GM12864 (cell line): ENCODE measurements around the gene SLC44A1.

ENCODE experiments used
- DNase-seq: peaks from one replicate; pipeline ENCODE4 v3.0.0-alpha.2; 2011; ENCODE audit warnings: low read depth
- H3K4me3 ChIP-seq: 2 replicates; pipeline ENCODE4 v1.5.1; 2011; ENCODE audit warnings: mild to moderate bottlenecking, low read depth, low read length, control low read depth
- TF ChIP-seq, protein P1 (sequence below): IDR thresholded peaks from 2 replicates; pipeline ENCODE4 v1.5.1; 2011; ENCODE audit warnings: low read depth, mild to moderate bottlenecking, moderate library complexity, low read length, control low read depth, inconsistent platforms; ENCODE audit errors: missing control alignments

The SLC44A1 gene

DNA sequence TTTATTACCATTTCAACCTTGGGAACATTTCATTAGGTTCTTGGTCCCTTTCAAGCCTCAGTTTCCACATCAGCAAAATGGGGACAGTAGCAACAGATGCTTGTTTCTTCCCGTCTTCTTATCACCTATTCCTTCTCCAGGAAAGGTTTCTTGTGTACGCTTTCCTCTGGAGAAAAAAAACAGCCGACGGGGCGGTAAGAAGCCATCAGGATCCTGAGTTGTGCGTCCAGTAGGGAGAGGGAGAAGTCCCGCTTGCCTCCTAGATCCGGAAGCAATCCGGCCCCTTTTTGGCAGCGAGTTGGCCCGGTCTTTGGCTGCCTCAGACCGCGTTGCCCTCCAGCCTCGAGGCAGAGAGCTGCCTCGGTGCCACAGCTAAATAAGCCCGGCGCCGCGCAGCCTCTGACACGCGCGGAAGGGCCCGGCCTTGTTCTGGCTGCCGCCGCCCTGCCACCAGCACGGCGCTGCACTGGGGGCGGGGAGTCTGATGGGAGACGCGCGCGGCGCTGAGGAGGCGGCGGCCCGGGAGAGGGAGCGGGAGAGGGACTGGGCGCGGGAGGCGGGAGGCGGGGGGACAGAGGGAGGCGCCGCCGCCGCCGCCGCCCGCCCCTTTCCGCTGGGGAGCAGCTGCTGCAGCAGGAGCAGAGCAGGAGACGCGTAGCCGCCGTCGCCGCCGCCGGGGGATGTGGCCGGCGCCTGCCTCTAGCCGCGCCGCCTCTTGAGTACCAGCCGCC is at the start of gene SLC44A1:
SLC44A1 (plus strand) TSS at position 649 of the 731 bp plus-strand sequence. CDS start 218 bp downstream, outside the sequence.
- peak within 1 kb of the TSS; percentile 68 for H3K4me3 ChIP-seq
- TF ChIP-seq, protein P1, sequence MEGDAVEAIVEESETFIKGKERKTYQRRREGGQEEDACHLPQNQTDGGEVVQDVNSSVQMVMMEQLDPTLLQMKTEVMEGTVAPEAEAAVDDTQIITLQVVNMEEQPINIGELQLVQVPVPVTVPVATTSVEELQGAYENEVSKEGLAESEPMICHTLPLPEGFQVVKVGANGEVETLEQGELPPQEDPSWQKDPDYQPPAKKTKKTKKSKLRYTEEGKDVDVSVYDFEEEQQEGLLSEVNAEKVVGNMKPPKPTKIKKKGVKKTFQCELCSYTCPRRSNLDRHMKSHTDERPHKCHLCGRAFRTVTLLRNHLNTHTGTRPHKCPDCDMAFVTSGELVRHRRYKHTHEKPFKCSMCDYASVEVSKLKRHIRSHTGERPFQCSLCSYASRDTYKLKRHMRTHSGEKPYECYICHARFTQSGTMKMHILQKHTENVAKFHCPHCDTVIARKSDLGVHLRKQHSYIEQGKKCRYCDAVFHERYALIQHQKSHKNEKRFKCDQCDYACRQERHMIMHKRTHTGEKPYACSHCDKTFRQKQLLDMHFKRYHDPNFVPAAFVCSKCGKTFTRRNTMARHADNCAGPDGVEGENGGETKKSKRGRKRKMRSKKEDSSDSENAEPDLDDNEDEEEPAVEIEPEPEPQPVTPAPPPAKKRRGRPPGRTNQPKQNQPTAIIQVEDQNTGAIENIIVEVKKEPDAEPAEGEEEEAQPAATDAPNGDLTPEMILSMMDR = no peak
- peak; percentile 73 for DNase-seq

DNA sequence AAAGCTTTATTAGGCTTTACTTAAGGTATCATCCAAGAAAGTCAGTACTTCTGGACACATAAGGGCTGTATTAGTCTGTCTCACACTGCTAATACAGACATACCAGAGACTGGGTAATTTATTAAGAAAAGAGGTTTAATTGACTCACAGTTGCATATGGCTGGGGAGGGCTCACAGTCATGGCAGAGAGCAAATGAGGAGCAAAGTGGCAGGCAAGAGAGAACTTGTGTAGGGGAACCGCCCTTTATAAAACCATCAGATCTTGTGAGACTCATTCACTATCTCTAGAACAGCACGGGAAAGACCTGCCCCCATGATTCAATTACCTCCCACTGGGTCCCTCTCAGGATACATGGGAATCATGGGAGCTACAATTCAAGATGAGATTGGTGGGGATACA is 49.2 kb upstream of the SLC44A1 start:
- TF ChIP-seq, protein P1 = no peak
- DNase-seq = no peak

DNA sequence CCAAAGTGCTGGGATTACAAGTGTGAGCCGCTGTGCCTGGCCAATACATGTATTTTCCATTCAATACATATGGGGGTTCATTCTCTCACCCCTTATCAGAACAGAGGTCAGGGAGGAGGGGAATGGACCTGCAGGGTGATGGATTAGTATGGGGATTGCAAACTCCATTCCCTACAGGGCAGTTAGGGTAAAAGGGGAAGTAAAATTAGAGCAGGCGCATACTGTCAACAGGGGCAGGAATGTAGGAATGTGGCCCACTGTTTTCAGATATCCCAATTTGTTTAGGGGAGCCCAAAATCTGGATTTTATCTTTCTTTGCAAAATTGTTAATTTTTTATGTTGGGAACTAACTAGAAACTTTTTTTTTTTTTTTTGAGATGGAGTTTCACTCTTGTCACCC is 46.4 kb upstream of the SLC44A1 start:
- H3K4me3 ChIP-seq = no peak overlapping the region
- TF ChIP-seq, protein P1 = no peak
- DNase-seq = no peak

More for the DNA sequence above, 49.2 kb upstream of the SLC44A1 start:
- no peak overlapping the region for H3K4me3 ChIP-seq

DNA sequence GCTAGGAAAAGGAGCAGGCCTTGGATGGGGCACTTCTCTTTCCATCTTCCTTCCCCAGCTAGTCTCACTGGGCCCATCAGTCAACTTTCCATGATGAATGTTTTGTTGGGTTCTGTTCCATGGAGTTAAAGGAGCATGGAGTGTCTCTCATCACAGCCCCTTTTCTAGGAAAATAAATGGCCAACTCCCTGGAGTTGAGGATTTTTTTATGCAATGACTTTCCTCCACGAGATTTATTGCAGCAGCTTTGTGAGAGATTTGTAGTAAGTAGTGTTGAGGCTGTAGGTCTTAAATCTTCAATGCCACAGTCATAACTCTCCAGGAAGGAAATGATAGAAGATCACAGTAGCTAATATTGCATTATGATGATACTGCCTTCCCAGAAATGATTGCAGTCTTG is 45.6 kb upstream of the SLC44A1 start:
- no peak overlapping the region for H3K4me3 ChIP-seq
- TF ChIP-seq, protein P1 = no peak
- no peak for DNase-seq

DNA sequence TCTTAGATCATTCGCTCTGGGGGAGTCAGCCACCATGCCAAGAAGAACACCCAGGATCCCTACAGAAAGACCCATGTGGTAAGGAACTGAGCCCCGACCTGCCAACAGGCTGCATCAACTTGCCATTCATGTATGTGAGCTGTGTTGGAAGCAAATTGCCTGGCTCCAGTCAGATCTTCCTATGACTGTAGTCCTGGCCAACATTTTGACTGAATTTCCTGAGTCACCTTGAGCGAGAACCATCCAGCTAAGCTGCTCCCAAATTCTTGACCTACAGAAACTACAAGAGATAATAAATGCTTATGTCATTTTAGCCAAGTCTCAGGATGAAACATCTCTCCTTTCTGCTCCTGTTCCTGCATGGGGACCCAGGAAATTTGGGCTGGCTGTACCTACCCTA is 40.0 kb upstream of the SLC44A1 start:
- H3K4me3 ChIP-seq = no peak overlapping the region
- DNase-seq = no peak
- TF ChIP-seq, protein P1 = no peak

DNA sequence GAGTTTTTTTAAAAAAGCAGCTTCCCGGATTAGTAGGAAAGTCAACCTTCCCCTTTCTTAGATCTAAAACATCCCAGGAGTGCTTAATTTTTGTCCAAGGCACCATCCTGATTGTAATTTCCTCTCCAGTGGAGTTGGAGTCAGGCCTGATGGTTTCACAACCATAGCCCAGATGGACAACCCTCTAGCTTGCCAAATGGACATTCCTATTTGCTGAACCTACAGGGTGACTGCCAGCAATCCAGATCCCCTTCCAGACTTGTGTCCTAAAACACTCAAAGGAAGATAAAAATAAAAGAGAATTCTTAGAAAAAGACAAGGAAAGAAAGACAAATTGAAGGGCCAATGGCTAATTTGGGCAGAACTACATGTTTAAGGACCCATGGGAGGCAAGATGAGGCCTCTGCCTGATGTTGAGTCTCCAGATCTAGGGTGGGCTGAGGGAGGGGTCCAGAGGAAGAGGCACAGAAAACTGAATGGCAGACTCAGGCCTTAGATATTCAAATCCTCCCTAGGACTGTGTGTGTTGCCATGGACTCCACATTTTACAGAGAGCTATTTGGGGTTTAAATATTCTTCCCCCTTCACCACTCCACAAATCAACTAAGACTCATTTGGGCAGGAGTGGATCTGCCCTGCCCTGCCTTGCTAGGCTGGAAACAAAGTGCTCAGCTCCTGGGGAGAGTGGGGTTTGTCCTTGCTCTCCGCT is 38.5 kb upstream of the SLC44A1 start:
- no peak overlapping the region for H3K4me3 ChIP-seq
- DNase-seq = no peak
- TF ChIP-seq, protein P1 = no peak
